ENCODE measurements around the gene AKNA.

DNA sequence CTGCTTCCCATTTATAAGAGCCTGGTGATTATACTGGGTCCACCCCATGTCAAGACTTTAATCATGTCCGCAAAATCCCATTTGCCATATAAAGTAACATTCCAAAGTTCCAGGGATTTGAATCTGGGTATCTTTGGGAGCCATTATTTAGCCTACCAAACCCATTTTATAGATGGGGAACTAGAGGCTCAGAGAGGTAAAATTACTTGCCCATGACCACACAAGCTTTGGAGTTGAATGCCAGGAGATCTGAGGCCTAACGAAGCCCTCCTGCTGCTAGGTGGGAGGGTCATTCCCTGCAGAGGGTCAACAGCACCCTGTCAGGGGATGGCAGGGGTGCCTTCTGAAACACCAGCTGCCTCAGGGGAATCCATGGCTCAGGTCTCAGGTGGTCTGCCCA, 13.0 kb upstream of the AKNA start:
- TF ChIP-seq EZH2phosphoT487 (IDR thresholded peaks at IDR 0.05) (no peak), EZH2 (IDR thresholded peaks at IDR 0.05) (no peak)
